Measurements from ENCODE around the gene TRIM5. TPM values are rescaled to one million over a fixed set of nuclear protein-coding genes. Genes with fewer than 3 reads are reported as not detected.

TRIM5 gene
- polyA plus RNA-seq, 1 donor (not counting 4 experiments of a cell fraction or from before 2014, with no cell fraction given): 34.6 TPM

GRCh38 chr11:5621580-5621979, 63.3 kb downstream of the TRIM5 start:
- H3K4me2 ChIP-seq (ENCODE audit: control insufficient read depth, extremely low read depth, insufficient read depth, low read depth, low read length): peak overlapping the region; percentile 82
- H3K9me3 ChIP-seq (ENCODE audit: control insufficient read depth, low read depth, low read length): no peaks in the 10 kb centered on the region
- H3K9ac ChIP-seq (ENCODE audit: control insufficient read depth, extremely low read depth, insufficient read depth, low read length): peak overlapping the region; percentile 50
- TF ChIP-seq EZH2 (IDR thresholded peaks at IDR 0.05; ENCODE audit: low read length): no peak
- H3K9me1 ChIP-seq (ENCODE audit: control insufficient read depth, extremely low read depth, insufficient read depth, low read length): no peaks in the 10 kb centered on the region
- H4K20me1 ChIP-seq (ENCODE audit: control insufficient read depth, extremely low read depth, insufficient read depth, low read length): no peaks in the 10 kb centered on the region
- H3K4me1 ChIP-seq (ENCODE audit: control insufficient read depth, extremely low read depth, insufficient read depth, low read length): peaks cover 52% of the 10 kb centered on the region
- H2AFZ ChIP-seq (ENCODE audit: control insufficient read depth, low read length): no peak overlapping the region
- DNase-seq (ENCODE audit: low read depth, low spot score) (no peak), FAIRE-seq (no peak)
- H3K79me2 ChIP-seq (ENCODE audit: control insufficient read depth, insufficient read depth, low read length): no peaks in the 10 kb centered on the region
- no peaks in the 10 kb centered on the region for H3K36me3 ChIP-seq (ENCODE audit: control insufficient read depth in 2 of 2, extremely low read depth in 1 of 2, insufficient read depth in 2 of 2, low read length in 2 of 2)
- no peaks in the 10 kb centered on the region for H3K27me3 ChIP-seq (ENCODE audit: control insufficient read depth, extremely low read depth, insufficient read depth, low read length)
- H3K27ac ChIP-seq (ENCODE audit: control insufficient read depth, insufficient read depth, low read length): peak overlapping the region; percentile 88
- peak overlapping the region in 1 of 3 experiments; percentile 61 for H3K4me3 ChIP-seq (ENCODE audit: control insufficient read depth in 2 of 3, extremely low read depth in 1 of 3, insufficient read depth in 2 of 3, low read depth in 1 of 3, low read length in 3 of 3)
- dilution Hi-C loops (cut with MboI; ENCODE audit: extremely low pct_ligation_motif_present, low sequenced_read_pairs): no loop called here

DNA sequence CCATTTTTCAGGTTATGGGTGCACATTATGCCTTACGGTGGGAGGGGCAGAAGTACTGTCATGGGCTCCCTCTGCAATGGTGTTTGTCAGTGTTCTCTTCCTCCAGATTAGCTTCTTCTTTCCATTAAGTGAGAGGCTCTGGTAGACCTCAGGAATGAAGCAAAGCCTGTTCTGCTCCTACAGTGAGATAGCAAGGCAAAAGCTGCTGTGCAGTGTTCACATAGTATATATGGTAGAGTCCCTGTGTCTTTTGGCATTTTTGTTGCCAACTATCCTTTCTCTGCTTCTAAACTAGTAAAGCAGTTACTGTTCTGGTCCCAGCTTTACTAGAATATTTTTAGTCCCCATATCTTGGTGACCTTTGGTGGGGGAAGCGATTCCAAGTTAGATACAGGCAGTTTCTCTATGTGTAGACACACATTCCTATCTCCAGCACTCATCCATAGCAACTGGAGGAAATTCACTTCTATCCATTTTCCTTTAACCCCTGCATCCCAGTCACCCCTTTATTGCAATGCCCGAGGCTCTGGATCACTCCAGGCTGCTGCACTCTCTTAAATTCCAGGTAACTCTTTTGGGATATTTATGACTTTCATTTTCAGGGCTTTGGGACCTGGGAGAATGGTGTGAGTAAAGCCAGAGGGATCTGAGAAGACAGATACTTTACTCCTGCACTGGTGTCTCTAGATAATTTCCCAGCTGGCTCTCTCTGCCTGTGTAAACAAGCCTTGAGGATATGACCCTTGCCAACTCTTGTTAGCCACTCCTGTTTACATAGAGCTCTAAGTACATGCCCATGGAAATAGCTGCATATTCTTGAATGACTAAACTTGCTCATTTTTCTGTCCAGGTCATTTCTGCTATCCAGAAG, 64.0 kb downstream of the TRIM5 start:
- no peak for DNase-seq (ENCODE audit: low read depth, low spot score)
- FAIRE-seq: peak; percentile 83

More for the DNA sequence above, 64.0 kb downstream of the TRIM5 start:
- Histone ChIP-seq H3K27me3 (ENCODE audit: control insufficient read depth, extremely low read depth, insufficient read depth, low read length) (no peaks in the 10 kb centered on the region), H3K36me3 (ENCODE audit: control insufficient read depth in 2 of 2, extremely low read depth in 1 of 2, insufficient read depth in 2 of 2, low read length in 2 of 2) (no peaks in the 10 kb centered on the region), H3K4me1 (ENCODE audit: control insufficient read depth, extremely low read depth, insufficient read depth, low read length) (peaks cover 51% of the 10 kb centered on the region), H3K4me2 (ENCODE audit: control insufficient read depth, extremely low read depth, insufficient read depth, low read depth, low read length) (peak overlapping the region; percentile 82), H2AFZ (ENCODE audit: control insufficient read depth, low read length) (peak overlapping the region; percentile 29), H3K9me1 (ENCODE audit: control insufficient read depth, extremely low read depth, insufficient read depth, low read length) (no peaks in the 10 kb centered on the region), H3K9me3 (ENCODE audit: control insufficient read depth, low read depth, low read length) (no peaks in the 10 kb centered on the region), H3K4me3 (ENCODE audit: control insufficient read depth in 2 of 3, extremely low read depth in 1 of 3, insufficient read depth in 2 of 3, low read depth in 1 of 3, low read length in 3 of 3) (peak overlapping the region; percentile 18 to 61 (median 54)), H3K9ac (ENCODE audit: control insufficient read depth, extremely low read depth, insufficient read depth, low read length) (peak overlapping the region; percentile 50), H3K79me2 (ENCODE audit: control insufficient read depth, insufficient read depth, low read length) (no peaks in the 10 kb centered on the region), H4K20me1 (ENCODE audit: control insufficient read depth, extremely low read depth, insufficient read depth, low read length) (no peaks in the 10 kb centered on the region), H3K27ac (ENCODE audit: control insufficient read depth, insufficient read depth, low read length) (peak overlapping the region; percentile 88)
- TF ChIP-seq, protein P1, sequence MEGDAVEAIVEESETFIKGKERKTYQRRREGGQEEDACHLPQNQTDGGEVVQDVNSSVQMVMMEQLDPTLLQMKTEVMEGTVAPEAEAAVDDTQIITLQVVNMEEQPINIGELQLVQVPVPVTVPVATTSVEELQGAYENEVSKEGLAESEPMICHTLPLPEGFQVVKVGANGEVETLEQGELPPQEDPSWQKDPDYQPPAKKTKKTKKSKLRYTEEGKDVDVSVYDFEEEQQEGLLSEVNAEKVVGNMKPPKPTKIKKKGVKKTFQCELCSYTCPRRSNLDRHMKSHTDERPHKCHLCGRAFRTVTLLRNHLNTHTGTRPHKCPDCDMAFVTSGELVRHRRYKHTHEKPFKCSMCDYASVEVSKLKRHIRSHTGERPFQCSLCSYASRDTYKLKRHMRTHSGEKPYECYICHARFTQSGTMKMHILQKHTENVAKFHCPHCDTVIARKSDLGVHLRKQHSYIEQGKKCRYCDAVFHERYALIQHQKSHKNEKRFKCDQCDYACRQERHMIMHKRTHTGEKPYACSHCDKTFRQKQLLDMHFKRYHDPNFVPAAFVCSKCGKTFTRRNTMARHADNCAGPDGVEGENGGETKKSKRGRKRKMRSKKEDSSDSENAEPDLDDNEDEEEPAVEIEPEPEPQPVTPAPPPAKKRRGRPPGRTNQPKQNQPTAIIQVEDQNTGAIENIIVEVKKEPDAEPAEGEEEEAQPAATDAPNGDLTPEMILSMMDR (optimal IDR thresholded peaks at IDR 0.05 in 1 of 3, IDR thresholded peaks at IDR 0.05 in 1 of 3, conservative IDR thresholded peaks at IDR 0.05 in 1 of 3; ENCODE audit: extremely low read depth in 1 of 3, insufficient read depth in 2 of 3, low read length in 3 of 3): no peak
- no peak for TF ChIP-seq EZH2 (IDR thresholded peaks at IDR 0.05; ENCODE audit: low read length)
- dilution Hi-C loops (cut with MboI; ENCODE audit: extremely low pct_ligation_motif_present, low sequenced_read_pairs): no loop called here

Measured in keratinocyte (primary cell).